IPS-NIHi7 (cell line): ENCODE measurements around the gene PCDHGB6.
"Not testable (repeated sequence)": the region's sequence is repeated elsewhere in the genome, so short reads cannot be mapped to it uniquely, and the experiment has no call there.

Source experiments
- DNase-seq: peaks from one replicate; pipeline ENCODE4 v3.0.0; 2012; ENCODE audit warnings: mixed read lengths; ENCODE audit errors: extremely low spot score

The PCDHGB6 gene

GRCh38 chr5:141388661-141389060 lies 19.2 kb upstream of the PCDHGB6 start:
- DNase-seq: no peak

GRCh38 chr5:141389153-141390042 lies 18.4 kb upstream of the PCDHGB6 start:
- no peak for DNase-seq

- no peak for DNase-seq
Measured at GRCh38 chr5:141392429-141393198, 15.2 kb upstream of the PCDHGB6 start, which contains the start of gene PCDHGA8. TSS of gene PCDHGA8 (plus strand) at chr5:141392633. CDS start at chr5:141392814, 181 bp downstream.

GRCh38 chr5:141393267-141393666 lies 14.6 kb upstream of the PCDHGB6 start:
- no peak for DNase-seq

- not testable (repeated sequence) for DNase-seq
Measured at GRCh38 chr5:141394401-141395187, 13.2 kb upstream of the PCDHGB6 start.

- DNase-seq: not testable (repeated sequence)
Measured at GRCh38 chr5:141397756-141398551, 9.9 kb upstream of the PCDHGB6 start, which contains the start of gene PCDHGB5. TSS of gene PCDHGB5 (plus strand) at chr5:141397947. CDS start at chr5:141398128, 181 bp downstream.

GRCh38 chr5:141398608-141399007 lies 9.2 kb upstream of the PCDHGB6 start:
- no peak for DNase-seq

- DNase-seq: no peak
Measured at GRCh38 chr5:141399555-141400258, 8.1 kb upstream of the PCDHGB6 start.

GRCh38 chr5:141402553-141403243 lies 5.1 kb upstream of the PCDHGB6 start, which contains the start of gene PCDHGA9:
TSS of gene PCDHGA9 (plus strand) at chr5:141402778. CDS start at chr5:141402953, 175 bp downstream.
- peak; percentile 17 for DNase-seq

- DNase-seq: no peak
Measured at GRCh38 chr5:141403387-141403786, 4.4 kb upstream of the PCDHGB6 start.

GRCh38 chr5:141409598-141410306 lies 1.9 kb downstream of the PCDHGB6 start:
- no peak for DNase-seq

GRCh38 chr5:141411575-141411974 lies 3.8 kb downstream of the PCDHGB6 start:
- no peak for DNase-seq

- peak; percentile 51 for DNase-seq
Measured at GRCh38 chr5:141412854-141413539, 5.2 kb downstream of the PCDHGB6 start, which contains the start of gene PCDHGA10. TSS of gene PCDHGA10 (plus strand) at chr5:141412987. CDS start at chr5:141413176, 189 bp downstream.

- DNase-seq: no peak
Measured at GRCh38 chr5:141413540-141414069, 5.8 kb downstream of the PCDHGB6 start.

GRCh38 chr5:141414548-141415274 lies 6.9 kb downstream of the PCDHGB6 start:
- DNase-seq: not testable (repeated sequence)

- not testable (repeated sequence) for DNase-seq
Measured at GRCh38 chr5:141415275-141415618, 7.4 kb downstream of the PCDHGB6 start.

- peak; percentile 80 for DNase-seq
Measured at GRCh38 chr5:141417494-141418172, 9.8 kb downstream of the PCDHGB6 start, which contains the start of gene PCDHGB7. TSS of gene PCDHGB7 (plus strand) at chr5:141417677. CDS start at chr5:141417860, 183 bp downstream.
